GM10266 (cell line): ENCODE measurements around the gene UPK1B.

ENCODE experiments used
- DNase-seq: peaks from one replicate; pipeline ENCODE4 v3.0.0; 2012; ENCODE audit errors: extremely low spot score
- TF ChIP-seq, protein P1 (sequence below): IDR thresholded peaks from 2 replicates; pipeline ENCODE4 v1.5.1; 2012; ENCODE audit warnings: mild to moderate bottlenecking, low read depth; ENCODE audit not compliant: control insufficient read depth, insufficient read depth; ENCODE audit errors: missing control alignments

UPK1B gene

GRCh38 chr3:119243712-119244111 lies 70.3 kb downstream of the UPK1B start:
- TF ChIP-seq, protein P1, sequence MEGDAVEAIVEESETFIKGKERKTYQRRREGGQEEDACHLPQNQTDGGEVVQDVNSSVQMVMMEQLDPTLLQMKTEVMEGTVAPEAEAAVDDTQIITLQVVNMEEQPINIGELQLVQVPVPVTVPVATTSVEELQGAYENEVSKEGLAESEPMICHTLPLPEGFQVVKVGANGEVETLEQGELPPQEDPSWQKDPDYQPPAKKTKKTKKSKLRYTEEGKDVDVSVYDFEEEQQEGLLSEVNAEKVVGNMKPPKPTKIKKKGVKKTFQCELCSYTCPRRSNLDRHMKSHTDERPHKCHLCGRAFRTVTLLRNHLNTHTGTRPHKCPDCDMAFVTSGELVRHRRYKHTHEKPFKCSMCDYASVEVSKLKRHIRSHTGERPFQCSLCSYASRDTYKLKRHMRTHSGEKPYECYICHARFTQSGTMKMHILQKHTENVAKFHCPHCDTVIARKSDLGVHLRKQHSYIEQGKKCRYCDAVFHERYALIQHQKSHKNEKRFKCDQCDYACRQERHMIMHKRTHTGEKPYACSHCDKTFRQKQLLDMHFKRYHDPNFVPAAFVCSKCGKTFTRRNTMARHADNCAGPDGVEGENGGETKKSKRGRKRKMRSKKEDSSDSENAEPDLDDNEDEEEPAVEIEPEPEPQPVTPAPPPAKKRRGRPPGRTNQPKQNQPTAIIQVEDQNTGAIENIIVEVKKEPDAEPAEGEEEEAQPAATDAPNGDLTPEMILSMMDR: no peak
- DNase-seq: no peak

DNA sequence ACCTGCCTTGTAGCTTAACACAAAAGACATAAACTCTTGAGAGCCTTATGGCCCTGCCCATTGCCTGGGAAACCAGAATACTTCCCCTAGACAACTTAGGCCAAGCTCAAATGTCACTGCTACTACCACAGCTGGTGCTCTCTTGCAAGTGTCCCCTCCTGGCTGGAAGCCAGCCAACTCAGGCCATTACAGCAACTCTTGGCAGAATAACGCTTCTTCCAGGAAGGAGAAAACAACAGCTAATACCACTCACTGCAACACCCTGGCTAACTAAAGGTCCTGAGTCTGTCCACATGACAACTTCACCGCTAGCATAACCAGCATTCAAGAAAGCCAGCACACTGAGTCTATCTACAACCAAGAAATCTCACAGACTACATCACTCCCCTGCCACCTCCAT lies 72.4 kb downstream of the UPK1B start:
- no peak for DNase-seq
- TF ChIP-seq, protein P1: no peak
